GM18861 (cell line): Measurements from ENCODE around the gene SLC26A5.
"Not testable (repeated sequence)": the region's sequence is repeated elsewhere in the genome, so short reads cannot be mapped to it uniquely, and the experiment has no call there.

ENCODE experiments used
- ATAC-seq: cut with Tn5 transposase; IDR thresholded peaks from one replicate; pipeline ENCODE4 v1.9.1; 2021; ENCODE audit not compliant: unreplicated experiment

SLC26A5 gene

DNA sequence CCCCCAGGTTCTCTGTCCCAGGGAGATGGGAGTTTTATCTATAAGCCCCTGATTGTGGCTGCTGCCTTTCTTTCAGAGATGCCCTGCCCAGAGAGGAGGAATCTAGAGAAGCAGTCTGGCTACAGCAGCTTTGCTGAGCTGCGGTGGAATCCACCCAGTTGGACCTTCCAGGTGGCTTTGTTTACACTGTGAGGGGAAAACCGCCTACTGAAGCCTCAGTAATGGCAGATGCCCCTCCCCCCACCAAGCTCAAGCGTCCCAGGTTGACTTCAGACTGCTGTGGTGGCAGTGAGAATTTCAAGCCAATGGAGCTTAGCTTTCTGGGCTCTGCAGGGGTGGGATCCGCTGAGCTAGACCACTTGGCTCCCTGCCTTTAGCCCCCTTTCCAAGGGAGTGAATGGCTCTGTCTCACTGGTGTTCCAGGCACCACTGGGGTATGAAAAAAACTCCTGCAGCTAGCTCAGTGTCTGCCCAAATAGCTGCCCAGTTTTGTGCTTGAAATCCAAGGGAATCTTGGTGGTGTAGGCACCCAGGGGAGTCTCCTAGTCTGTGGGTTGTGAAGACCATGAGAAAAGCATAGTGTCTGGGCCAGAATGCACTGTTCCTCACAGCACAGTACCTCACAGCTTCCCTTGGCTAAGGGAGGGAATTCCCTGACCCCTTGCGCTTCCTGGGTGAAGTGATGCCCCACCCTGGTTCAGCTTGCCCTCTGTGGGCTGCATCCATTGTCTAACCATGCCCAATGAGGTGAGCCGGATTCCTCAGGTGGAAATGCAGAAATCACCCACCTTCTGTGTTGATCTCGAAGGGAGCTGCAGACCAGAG, 40.0 kb downstream of the SLC26A5 start:
- ATAC-seq, result not testable (repeated sequence)

GRCh38 chr7:103399687-103400086, 46.3 kb downstream of the SLC26A5 start:
- ATAC-seq, result not testable (repeated sequence)

DNA sequence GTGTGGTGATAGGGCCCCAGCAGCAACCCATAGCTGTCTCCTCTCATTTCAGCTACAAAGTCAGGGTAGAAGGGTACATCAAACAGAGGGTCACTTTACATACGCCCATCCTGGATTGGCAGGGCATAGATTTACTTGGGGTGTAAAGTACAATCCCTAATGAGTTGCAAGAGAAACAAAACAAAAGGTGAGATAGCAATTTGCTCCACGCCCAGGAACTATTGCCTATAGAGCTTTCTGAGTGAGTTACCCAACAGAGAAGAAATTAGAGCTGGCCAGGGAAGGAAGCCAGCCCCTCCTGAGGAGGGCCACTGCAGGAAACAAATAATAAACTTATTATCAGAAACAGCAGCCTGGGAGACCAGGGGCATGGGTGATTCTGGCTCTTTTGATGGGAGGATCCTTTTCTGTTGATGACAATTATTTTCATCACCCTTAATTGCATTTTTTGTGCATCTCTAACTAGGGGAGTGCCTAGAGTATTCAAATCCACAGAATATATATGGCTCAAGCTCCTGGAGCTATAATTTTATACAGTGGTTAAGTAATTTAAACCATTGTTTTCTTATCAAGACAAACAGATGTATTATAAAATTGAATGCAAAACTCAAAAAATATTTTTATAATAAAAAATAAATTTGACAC, 47.4 kb downstream of the SLC26A5 start:
- ATAC-seq, result no peak

GRCh38 chr7:103396471-103396870, 49.5 kb downstream of the SLC26A5 start:
- no peak for ATAC-seq

DNA sequence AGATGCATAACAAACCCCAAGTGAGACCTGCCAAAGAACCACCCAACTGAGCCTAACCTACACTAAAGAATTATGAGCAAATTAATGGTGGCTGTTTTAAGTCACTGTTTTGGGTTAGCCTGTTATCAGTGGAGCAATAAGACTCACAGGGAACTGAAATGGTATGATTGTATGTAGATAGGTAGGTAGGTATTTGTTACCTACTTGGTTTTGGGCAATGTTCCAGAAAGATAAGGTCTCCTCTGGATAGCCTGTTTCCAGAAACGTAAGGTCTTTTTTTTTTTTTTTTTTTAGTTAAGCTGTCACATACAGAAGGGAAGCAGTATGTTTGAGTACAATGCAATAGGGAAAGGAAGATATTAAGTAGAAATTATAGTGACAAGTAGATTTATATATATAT, 50.9 kb downstream of the SLC26A5 start:
- no peak for ATAC-seq

DNA sequence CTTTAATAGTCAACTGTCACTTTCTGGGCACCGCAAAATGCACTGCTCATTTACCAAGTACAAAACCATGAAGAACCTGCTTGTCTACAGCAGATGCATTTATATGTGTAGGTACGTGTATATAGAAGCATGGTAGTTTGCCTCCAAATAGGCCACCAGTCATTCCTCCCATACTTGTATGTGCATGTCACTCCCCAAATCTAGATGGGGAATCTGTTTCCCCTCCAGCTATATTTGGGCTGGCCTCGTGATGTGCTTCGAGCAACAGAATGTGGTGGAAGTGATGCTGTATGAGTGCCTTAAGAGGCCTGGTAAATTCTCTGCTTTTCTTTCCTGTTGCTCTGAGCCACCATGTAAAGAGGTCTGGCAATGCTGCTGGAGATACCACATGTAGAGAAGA, 51.4 kb downstream of the SLC26A5 start:
- ATAC-seq, result no peak

- ATAC-seq, result no peak
Observed at GRCh38 chr7:103391976-103392375, 54.0 kb downstream of the SLC26A5 start.

DNA sequence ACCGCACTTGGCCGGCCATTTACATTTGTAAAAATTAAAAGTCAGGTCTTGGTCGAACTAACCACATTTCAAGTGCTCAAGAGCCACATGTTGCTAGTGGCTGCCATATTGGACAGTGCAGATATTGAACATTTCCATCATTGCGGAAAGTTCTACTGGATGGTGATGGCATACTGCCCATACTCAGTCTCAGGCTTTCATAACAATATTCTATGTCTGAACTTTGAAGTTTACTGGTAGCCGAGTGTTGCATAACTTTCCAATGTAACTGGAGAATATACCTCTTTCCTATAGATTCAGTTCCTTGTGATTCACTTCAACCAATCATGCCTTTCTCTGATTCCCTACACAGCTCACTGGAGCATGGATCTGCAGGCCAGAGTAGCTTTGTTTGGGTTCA, 54.9 kb downstream of the SLC26A5 start:
- no peak for ATAC-seq

DNA sequence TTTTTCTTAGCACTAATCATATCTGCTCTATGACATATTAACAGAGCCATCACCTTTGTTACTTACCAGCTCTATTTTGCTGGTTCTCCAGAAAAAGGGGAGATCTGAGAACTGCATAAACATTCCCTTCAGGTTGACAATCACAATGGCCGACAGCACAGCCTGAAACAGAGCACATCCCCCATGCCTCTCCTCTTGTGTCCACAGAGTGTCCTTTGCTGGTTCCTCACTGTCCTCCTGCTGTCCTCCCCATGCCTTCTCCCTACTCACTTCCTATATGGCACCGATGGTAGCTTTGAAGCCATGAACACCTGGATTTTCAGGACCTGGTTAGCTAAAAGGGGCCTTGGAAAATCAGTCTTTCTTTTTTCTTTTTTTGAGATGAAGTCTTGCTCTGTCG, 56.7 kb downstream of the SLC26A5 start:
- no peak for ATAC-seq

- ATAC-seq, result no peak
Observed at GRCh38 chr7:103388469-103389140, 57.4 kb downstream of the SLC26A5 start.

DNA sequence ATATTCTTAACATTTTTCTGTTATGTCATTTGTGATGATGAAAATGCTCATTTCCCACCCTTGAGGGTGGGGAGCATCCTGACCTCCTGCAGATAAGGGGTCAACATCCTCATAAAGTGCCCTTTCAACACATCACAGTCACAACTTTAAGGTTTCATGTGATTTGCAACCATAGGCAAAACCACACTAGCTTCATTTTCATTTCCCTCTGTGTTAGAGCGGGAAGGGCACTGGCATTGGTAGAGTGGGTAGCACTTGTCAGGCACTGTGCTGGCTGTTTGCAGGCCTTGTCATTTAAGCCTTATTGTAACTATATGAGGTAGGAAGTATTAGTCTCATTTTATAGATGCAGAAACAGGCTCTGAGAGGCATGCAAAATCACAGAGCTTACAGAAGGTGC, 58.8 kb downstream of the SLC26A5 start:
- ATAC-seq, result no peak

- ATAC-seq, result no peak
Observed at GRCh38 chr7:103382032-103382402, 64.0 kb downstream of the SLC26A5 start.

- no peak for ATAC-seq
Observed at GRCh38 chr7:103381280-103382031, 64.6 kb downstream of the SLC26A5 start.

DNA sequence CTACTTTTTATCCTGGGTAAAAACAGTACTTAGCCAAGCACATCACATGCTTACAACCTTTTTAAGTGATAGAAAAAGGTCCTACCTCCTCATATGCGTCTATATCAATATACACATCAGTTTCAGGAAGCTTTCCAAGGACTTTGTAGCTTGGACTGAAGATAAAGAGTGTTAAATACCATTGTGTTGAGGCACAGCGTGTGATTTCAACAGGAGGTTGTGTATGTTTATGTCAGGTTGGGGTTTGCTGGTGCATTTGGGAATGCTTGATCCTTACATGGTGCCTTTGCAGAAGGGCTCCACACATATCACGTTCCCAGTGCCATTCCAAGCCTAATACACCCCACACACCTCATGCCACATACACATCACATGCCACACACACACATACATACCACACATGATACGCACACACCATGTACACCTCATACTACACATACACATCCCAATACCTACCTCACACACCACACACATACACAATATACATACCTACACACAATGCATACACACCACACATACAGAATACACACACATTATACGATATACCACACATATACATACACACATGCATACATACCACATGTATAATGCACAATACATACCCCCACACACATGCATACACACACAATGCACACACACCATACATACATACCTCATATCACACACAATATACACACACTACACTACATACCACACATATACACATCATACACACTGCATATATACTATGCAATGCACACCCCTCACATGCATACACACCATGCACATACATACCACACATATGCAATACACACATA, 65.4 kb downstream of the SLC26A5 start:
- ATAC-seq, result no peak

DNA sequence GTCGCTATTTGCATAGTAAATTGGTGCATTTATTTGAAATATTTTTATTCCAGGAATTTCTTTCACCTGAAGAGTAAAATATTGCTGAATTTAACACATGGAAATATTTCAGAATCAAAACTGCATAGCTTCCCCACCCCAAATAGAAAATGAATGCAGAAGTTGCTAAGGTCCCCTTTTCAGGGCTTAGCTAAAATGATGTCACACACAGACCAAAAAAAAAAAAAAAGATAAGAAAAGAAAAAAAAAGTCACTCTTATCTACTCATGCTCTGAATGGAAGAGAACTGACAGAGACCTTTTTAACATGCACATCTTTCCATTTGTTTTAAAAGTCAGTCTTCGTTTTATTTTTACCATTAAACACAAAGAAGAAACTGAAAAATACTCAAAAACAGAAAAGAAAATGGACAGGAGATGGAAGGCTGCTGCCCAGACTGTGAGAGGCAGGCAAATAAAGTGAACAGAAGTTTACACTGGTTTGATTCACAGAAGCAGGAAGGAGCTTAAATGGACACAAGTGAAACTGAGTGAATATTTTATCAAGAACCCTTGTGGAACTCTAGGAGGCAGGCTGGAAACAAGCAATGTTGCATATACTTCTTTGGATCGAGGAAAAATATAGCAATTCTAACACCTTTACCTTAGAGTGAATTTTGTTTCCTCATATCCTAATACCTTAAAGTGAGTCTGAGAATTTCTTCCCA, 66.6 kb downstream of the SLC26A5 start:
- ATAC-seq, result no peak

GRCh38 chr7:103373866-103374643, 72.0 kb downstream of the SLC26A5 start:
- no peak for ATAC-seq

DNA sequence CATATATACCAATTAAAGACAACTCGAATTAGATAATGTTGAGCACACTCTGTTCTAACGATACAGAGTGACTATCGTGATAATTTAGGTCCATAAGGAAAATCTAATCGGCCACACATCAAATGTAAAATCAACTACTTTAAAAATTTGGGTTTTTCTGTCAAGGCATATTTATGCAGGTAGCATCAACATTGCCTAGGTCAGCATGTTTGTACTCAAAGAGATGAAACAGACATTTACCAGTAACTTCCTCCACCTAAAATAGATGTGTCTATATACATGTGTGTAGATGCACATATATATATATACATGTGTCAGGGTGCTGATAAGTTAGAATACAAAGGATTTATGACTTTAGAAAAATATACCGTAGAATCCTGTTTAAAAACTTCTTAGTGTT, 76.6 kb downstream of the SLC26A5 start:
- ATAC-seq, result no peak

GRCh38 chr7:103349805-103350204, 96.2 kb downstream of the SLC26A5 start:
- no peak for ATAC-seq

- no peak for ATAC-seq
Observed at GRCh38 chr7:103348959-103349358, 97.0 kb downstream of the SLC26A5 start.
